Subcutaneous abdominal adipose tissue (tissue), 5 donors: Measurements from ENCODE around the gene SUPT5H.

Experiments used
- H3K27ac ChIP-seq: one replicate; pipeline ENCODE4 v1.7.0; 2013; ENCODE audit warnings: low read depth, mild to moderate bottlenecking, inconsistent platforms, low read length, moderate library complexity
- H3K27me3 ChIP-seq, 5 donors: one replicate each; pipeline ENCODE4 v1.7.0; 2013; ENCODE audit warnings: low read length in 5 of 5, inconsistent platforms in 1 of 5; ENCODE audit not compliant: control insufficient read depth in 5 of 5, insufficient read depth in 4 of 5
- H3K36me3 ChIP-seq, 5 donors: one replicate each; pipeline ENCODE4 v1.7.0; 2013; ENCODE audit warnings: low read length in 5 of 5; ENCODE audit not compliant: control insufficient read depth in 5 of 5, insufficient read depth in 5 of 5
- H3K4me1 ChIP-seq, 5 donors: one replicate each; pipeline ENCODE4 v1.7.0; 2013; ENCODE audit warnings: low read length in 5 of 5, mild to moderate bottlenecking in 3 of 5, moderate library complexity in 1 of 5; ENCODE audit not compliant: control insufficient read depth in 5 of 5, insufficient read depth in 5 of 5
- H3K4me3 ChIP-seq, 5 donors: one replicate each; pipeline ENCODE4 v1.7.0; 2013; ENCODE audit warnings: low read length in 5 of 5, low read depth in 1 of 5
- H3K9ac ChIP-seq, 5 donors: one replicate each; pipeline ENCODE4 v1.7.0; 2013; ENCODE audit warnings: low read length in 5 of 5, mild to moderate bottlenecking in 4 of 5, moderate library complexity in 3 of 5
- H3K9me3 ChIP-seq, 5 donors: one replicate each; pipeline ENCODE4 v1.7.0; 2013; ENCODE audit warnings: low read length in 5 of 5; ENCODE audit not compliant: control insufficient read depth in 5 of 5
- donor health status: healthy.
- donor health status: healthy.
- donor health status: healthy.
- donor health status: healthy.
- donor health status: healthy.

Gene SUPT5H

GRCh38 chr19:39501340-39501739, 56.0 kb downstream of the SUPT5H start:
- Histone ChIP-seq H3K27ac (no peak overlapping the region), H3K9ac (no peak overlapping the region), H3K4me3 (no peak overlapping the region), H3K27me3 (peaks cover 33 to 64% (median 60%) of the 10 kb centered on the region in 5 donors), H3K4me1 (peaks cover 0 to 26% (median 20%) of the 10 kb centered on the region in 5 donors), H3K9me3 (peaks cover 0 to 4% (median 0%) of the 10 kb centered on the region in 5 donors), H3K36me3 (no peaks in the 10 kb centered on the region)

DNA sequence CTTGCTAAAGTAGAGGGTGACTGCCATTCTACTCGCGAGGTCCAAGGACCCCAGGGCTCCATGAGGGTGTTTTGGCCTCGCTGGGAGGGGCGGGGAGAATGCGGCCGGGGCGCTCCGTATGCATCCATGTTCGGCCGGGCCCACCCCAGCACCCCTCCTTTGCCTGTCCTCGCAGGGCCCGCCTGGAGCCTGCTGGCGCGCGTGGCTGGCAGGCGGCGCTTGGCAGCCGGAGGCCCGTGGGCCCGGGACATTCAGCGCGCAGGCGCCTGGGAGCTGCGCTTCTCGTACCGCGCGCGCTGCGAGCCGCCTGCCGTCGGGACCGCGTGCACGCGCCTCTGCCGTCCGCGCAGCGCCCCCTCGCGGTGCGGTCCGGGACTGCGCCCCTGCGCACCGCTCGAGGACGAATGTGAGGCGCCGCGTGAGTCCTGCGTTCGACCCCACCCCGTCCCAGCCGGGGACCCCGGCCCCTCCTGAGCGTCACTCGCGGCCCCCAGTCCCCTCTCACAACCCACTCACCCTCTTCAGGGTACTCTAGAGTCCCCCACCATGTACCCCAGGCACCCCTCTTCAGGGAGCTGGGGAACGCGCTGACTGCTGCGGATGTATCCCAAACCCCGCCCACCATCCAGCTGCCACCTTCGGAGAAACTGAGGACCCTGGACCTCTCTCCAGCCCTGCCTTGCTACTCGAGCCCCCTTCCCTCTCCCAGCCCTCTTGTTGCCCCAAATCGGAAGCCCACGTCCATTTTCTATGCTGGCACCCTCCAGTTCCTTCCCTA, 57.4 kb downstream of the SUPT5H start:
- Histone ChIP-seq H3K27ac (no peak overlapping the region), H3K4me3 (peak overlapping the region in 1 of 5 donors; percentile 38), H3K9ac (no peak overlapping the region), H3K36me3 (no peaks in the 10 kb centered on the region), H3K27me3 (peaks cover 43 to 69% (median 68%) of the 10 kb centered on the region in 5 donors), H3K9me3 (peaks cover 0 to 4% (median 0%) of the 10 kb centered on the region in 5 donors), H3K4me1 (peaks cover 0 to 33% (median 28%) of the 10 kb centered on the region in 5 donors)

GRCh38 chr19:39506598-39506943, 61.2 kb downstream of the SUPT5H start:
- Histone ChIP-seq H3K27ac (no peak overlapping the region), H3K36me3 (no peaks in the 10 kb centered on the region), H3K9me3 (peaks cover 0 to 4% (median 0%) of the 10 kb centered on the region in 5 donors), H3K9ac (no peak overlapping the region), H3K27me3 (peaks cover 26 to 55% (median 50%) of the 10 kb centered on the region in 5 donors), H3K4me3 (peak overlapping the region in 4 of 5 donors; percentile 53 to 62 (median 57)), H3K4me1 (peaks cover 0 to 18% (median 15%) of the 10 kb centered on the region in 5 donors)

- Histone ChIP-seq H3K9me3 (peaks cover 0 to 4% (median 0%) of the 10 kb centered on the region in 5 donors), H3K4me1 (peaks cover 0 to 18% (median 15%) of the 10 kb centered on the region in 5 donors), H3K27ac (no peak overlapping the region), H3K9ac (no peak overlapping the region), H3K27me3 (peaks cover 26 to 55% (median 50%) of the 10 kb centered on the region in 5 donors), H3K4me3 (peak overlapping the region in 4 of 5 donors; percentile 53 to 62 (median 57)), H3K36me3 (no peaks in the 10 kb centered on the region)
Observed at GRCh38 chr19:39506944-39507714, 61.7 kb downstream of the SUPT5H start.

DNA sequence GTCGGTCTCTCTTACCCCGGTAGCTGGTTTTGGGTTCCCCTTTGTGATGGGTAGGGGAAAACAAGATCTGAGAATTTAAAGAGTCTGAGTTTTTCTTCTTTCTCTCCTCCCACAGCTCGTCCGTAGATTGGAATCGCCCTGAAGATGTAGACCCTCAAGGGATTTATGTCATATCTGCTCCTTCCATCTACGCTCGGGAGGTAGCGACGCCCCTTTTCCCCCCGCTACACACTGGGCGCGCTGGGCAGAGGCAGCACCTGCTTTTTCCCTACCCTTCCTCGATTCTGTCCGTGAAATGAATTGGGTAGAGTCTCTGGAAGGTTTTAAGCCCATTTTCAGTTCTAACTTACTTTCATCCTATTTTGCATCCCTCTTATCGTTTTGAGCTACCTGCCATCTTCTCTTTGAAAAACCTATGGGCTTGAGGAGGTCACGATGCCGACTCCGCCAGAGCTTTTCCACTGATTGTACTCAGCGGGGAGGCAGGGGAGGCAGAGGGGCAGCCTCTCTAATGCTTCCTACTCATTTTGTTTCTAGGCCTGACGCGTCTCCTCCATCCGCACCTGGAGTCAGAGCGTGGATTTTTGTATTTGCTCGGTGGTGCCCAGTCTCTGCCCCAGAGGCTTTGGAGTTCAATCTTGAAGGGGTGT, 62.5 kb downstream of the SUPT5H start:
- peaks cover 0 to 2% (median 0%) of the 10 kb centered on the region in 5 donors for H3K9me3 ChIP-seq
- no peak overlapping the region for H3K27ac ChIP-seq
- H3K27me3 ChIP-seq, result peaks cover 26 to 55% (median 51%) of the 10 kb centered on the region in 5 donors
- peak overlapping the region in 4 of 5 donors; percentile 53 to 62 (median 57) for H3K4me3 ChIP-seq
- H3K36me3 ChIP-seq, result no peaks in the 10 kb centered on the region
- no peak overlapping the region for H3K9ac ChIP-seq
- H3K4me1 ChIP-seq, result peaks cover 0 to 15% (median 13%) of the 10 kb centered on the region in 5 donors

DNA sequence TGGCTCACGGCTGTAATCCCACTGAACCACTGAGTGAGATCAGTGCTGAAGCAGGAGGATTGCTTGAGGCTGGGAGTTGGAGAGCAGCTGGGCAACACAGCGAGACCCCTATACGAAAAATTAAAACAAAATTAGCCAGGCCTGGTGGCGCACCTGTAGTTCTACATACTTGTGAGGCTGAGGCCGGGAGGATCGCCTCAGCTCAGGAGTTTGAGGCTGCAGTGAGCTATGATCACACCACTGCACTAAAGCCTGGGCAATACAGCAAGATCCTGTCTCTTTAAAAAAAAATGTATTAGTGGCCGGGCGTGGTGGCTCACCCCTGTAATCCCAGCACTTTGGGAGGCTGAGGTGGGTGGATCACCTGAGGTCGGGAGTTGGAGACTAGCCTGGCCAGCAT, 63.2 kb downstream of the SUPT5H start:
- Histone ChIP-seq H3K4me1 (peaks cover 0 to 10% (median 9%) of the 10 kb centered on the region in 5 donors), H3K27me3 (peaks cover 26 to 55% (median 51%) of the 10 kb centered on the region in 5 donors), H3K27ac (no peak overlapping the region), H3K9me3 (peaks cover 0 to 5% (median 0%) of the 10 kb centered on the region in 5 donors), H3K4me3 (no peak overlapping the region), H3K9ac (no peak overlapping the region), H3K36me3 (no peaks in the 10 kb centered on the region)

- H3K4me1 ChIP-seq, result peaks cover 0 to 10% (median 9%) of the 10 kb centered on the region in 5 donors
- peaks cover 31 to 53% (median 51%) of the 10 kb centered on the region in 5 donors for H3K27me3 ChIP-seq
- no peak overlapping the region for H3K4me3 ChIP-seq
- H3K9ac ChIP-seq, result no peak overlapping the region
- H3K9me3 ChIP-seq, result peaks cover 0 to 5% (median 0%) of the 10 kb centered on the region in 5 donors
- H3K36me3 ChIP-seq, result no peaks in the 10 kb centered on the region
- no peak overlapping the region for H3K27ac ChIP-seq
Observed at GRCh38 chr19:39509233-39509632, 63.9 kb downstream of the SUPT5H start.

GRCh38 chr19:39512988-39513387, 67.6 kb downstream of the SUPT5H start:
- no peak overlapping the region for H3K4me3 ChIP-seq
- no peaks in the 10 kb centered on the region for H3K36me3 ChIP-seq
- H3K27ac ChIP-seq, result no peak overlapping the region
- peaks cover 0 to 19% (median 17%) of the 10 kb centered on the region in 5 donors for H3K4me1 ChIP-seq
- H3K9me3 ChIP-seq, result peaks cover 0 to 5% (median 0%) of the 10 kb centered on the region in 5 donors
- peaks cover 31 to 53% (median 48%) of the 10 kb centered on the region in 5 donors for H3K27me3 ChIP-seq
- no peak overlapping the region for H3K9ac ChIP-seq

GRCh38 chr19:39514840-39515550, 69.6 kb downstream of the SUPT5H start, which contains the start of gene SELENOV:
SELENOV (plus strand) TSS chr19:39515139; CDS start chr19:39515213, 74 bp downstream.
- H3K27me3 ChIP-seq, result peaks cover 28 to 47% (median 40%) of the 10 kb centered on the region in 5 donors
- H3K27ac ChIP-seq, result no peak within 1 kb of the TSS
- no peaks in the 10 kb centered on the region for H3K36me3 ChIP-seq
- H3K4me3 ChIP-seq, result peak within 1 kb of the TSS in 4 of 5 donors; percentile 22 to 53 (median 37)
- no peak within 1 kb of the TSS for H3K9ac ChIP-seq
- H3K9me3 ChIP-seq, result peaks cover 0 to 5% (median 0%) of the 10 kb centered on the region in 5 donors
- H3K4me1 ChIP-seq, result peaks cover 0 to 19% (median 17%) of the 10 kb centered on the region in 5 donors
